GM18873 (cell line): ENCODE data around the gene AKAP12.
"Not testable (repeated sequence)": the region's sequence is repeated elsewhere in the genome, so short reads cannot be mapped to it uniquely, and the experiment has no call there.

Experiments
- ATAC-seq: cut with Tn5 transposase; IDR thresholded peaks from one replicate; pipeline ENCODE4 v1.9.1; 2021; ENCODE audit warnings: mild to moderate bottlenecking, moderate library complexity, moderate number of reproducible peaks; ENCODE audit not compliant: unreplicated experiment, low FRiP score

AKAP12 gene

GRCh38 chr6:151338651-151339200 is 99.0 kb downstream of the AKAP12 start:
- no peak for ATAC-seq

GRCh38 chr6:151339369-151339768 is 99.6 kb downstream of the AKAP12 start:
- no peak for ATAC-seq

- no peak for ATAC-seq
These were observed 100.6 kb downstream of the AKAP12 start for GRCh38 chr6:151340219-151340978.

GRCh38 chr6:151341476-151342195 is 101.9 kb downstream of the AKAP12 start:
- ATAC-seq, result no peak

- ATAC-seq, result not testable (repeated sequence)
These were observed 103.0 kb downstream of the AKAP12 start for GRCh38 chr6:151342750-151343149.

- no peak for ATAC-seq
These were observed 110.0 kb downstream of the AKAP12 start for GRCh38 chr6:151349651-151350270.

- no peak for ATAC-seq
These were observed 110.8 kb downstream of the AKAP12 start for GRCh38 chr6:151350442-151351145.

GRCh38 chr6:151351146-151351700 is 111.5 kb downstream of the AKAP12 start:
- no peak for ATAC-seq

GRCh38 chr6:151351731-151352130 is 112.0 kb downstream of the AKAP12 start:
- ATAC-seq, result no peak

- ATAC-seq, result no peak
These were observed 112.9 kb downstream of the AKAP12 start for GRCh38 chr6:151352410-151353396.

GRCh38 chr6:151353795-151354194 is 114.0 kb downstream of the AKAP12 start:
- ATAC-seq, result no peak

GRCh38 chr6:151356983-151357382 is 117.2 kb downstream of the AKAP12 start:
- not testable (repeated sequence) for ATAC-seq

- ATAC-seq, result no peak
These were observed 118.1 kb downstream of the AKAP12 start for GRCh38 chr6:151357758-151358436.

GRCh38 chr6:151358475-151358874 is 118.7 kb downstream of the AKAP12 start:
- ATAC-seq, result no peak

- ATAC-seq, result no peak
These were observed 119.7 kb downstream of the AKAP12 start for GRCh38 chr6:151359486-151359885.

GRCh38 chr6:151365233-151365632 is 125.5 kb downstream of the AKAP12 start:
- ATAC-seq, result no peak

GRCh38 chr6:151370509-151371078 is 130.8 kb downstream of the AKAP12 start:
- ATAC-seq, result no peak

- ATAC-seq, result no peak
These were observed 132.4 kb downstream of the AKAP12 start for GRCh38 chr6:151372164-151372563.
